HG03460 (cell line): ENCODE data around the gene UNC13A.

ENCODE experiments used
- ATAC-seq: cut with Tn5 transposase; IDR thresholded peaks from one replicate; pipeline ENCODE4 v1.9.1; 2021; ENCODE audit not compliant: unreplicated experiment

UNC13A gene

GRCh38 chr19:17711851-17712250 lies 23.7 kb upstream of the UNC13A start:
- no peak for ATAC-seq

- no peak for ATAC-seq
These were observed 18.6 kb upstream of the UNC13A start for GRCh38 chr19:17706750-17707181.

GRCh38 chr19:17703824-17704463 lies 15.8 kb upstream of the UNC13A start:
- ATAC-seq: no peak

GRCh38 chr19:17695198-17695597 lies 7.0 kb upstream of the UNC13A start:
- ATAC-seq: no peak

- ATAC-seq: no peak
These were observed 4.4 kb upstream of the UNC13A start for GRCh38 chr19:17692566-17692965.

GRCh38 chr19:17688853-17689595 lies 870 bp upstream of the UNC13A start:
- no peak for ATAC-seq

- no peak for ATAC-seq
These were observed 855 bp downstream of the UNC13A start for GRCh38 chr19:17687141-17687856.

- ATAC-seq: no peak
These were observed 1.5 kb downstream of the UNC13A start for GRCh38 chr19:17686592-17687024.

- ATAC-seq: no peak
These were observed 2.1 kb downstream of the UNC13A start for GRCh38 chr19:17686023-17686521.

GRCh38 chr19:17685451-17686022 lies 2.6 kb downstream of the UNC13A start:
- no peak for ATAC-seq

- no peak for ATAC-seq
These were observed 3.9 kb downstream of the UNC13A start for GRCh38 chr19:17684256-17684655.

- no peak for ATAC-seq
These were observed 5.1 kb downstream of the UNC13A start for GRCh38 chr19:17683078-17683477.

- no peak for ATAC-seq
These were observed 5.9 kb downstream of the UNC13A start for GRCh38 chr19:17682273-17682672.

- ATAC-seq: no peak
These were observed 6.5 kb downstream of the UNC13A start for GRCh38 chr19:17681505-17682125.

- peak; percentile 49 for ATAC-seq
These were observed 7.9 kb downstream of the UNC13A start for GRCh38 chr19:17680230-17680722.

GRCh38 chr19:17679526-17680229 lies 8.5 kb downstream of the UNC13A start:
- ATAC-seq: no peak

GRCh38 chr19:17678836-17679235 lies 9.3 kb downstream of the UNC13A start:
- ATAC-seq: no peak

- ATAC-seq: no peak
These were observed 11.2 kb downstream of the UNC13A start for GRCh38 chr19:17677002-17677401.

- ATAC-seq: no peak
These were observed 11.9 kb downstream of the UNC13A start for GRCh38 chr19:17676295-17676694.
